Esophagus (tissue), 2 donors: Measurements from ENCODE around the gene CDC5L. TPM values are rescaled to one million over a fixed set of nuclear protein-coding genes. Genes with fewer than 3 reads are reported as not detected.
"Not testable (repeated sequence)": the region's sequence is repeated elsewhere in the genome, so short reads cannot be mapped to it uniquely, and the experiment has no call there.

Source experiments
- H3K27ac ChIP-seq, 2 donors: one replicate each; pipeline ENCODE4 v1.5.1; 2013; ENCODE audit warnings: low read depth in 2 of 2, mild to moderate bottlenecking in 2 of 2, inconsistent platforms in 1 of 2, low read length in 1 of 2, moderate library complexity in 1 of 2
- H3K27me3 ChIP-seq, 2 donors: one replicate each; pipeline ENCODE4 v1.6.1; 2013; ENCODE audit warnings: low read length in 2 of 2, control low read depth in 1 of 2, mild to moderate bottlenecking in 1 of 2; ENCODE audit not compliant: insufficient read depth in 2 of 2, control insufficient read depth in 1 of 2
- H3K36me3 ChIP-seq, 2 donors: one replicate each; pipeline ENCODE4 v1.6.1; 2013; ENCODE audit warnings: low read length in 1 of 2; ENCODE audit not compliant: control insufficient read depth in 2 of 2, insufficient read depth in 2 of 2
- H3K4me1 ChIP-seq, 2 donors: one replicate each; pipeline ENCODE4 v1.6.1; 2013; ENCODE audit warnings: low read length in 1 of 2; ENCODE audit not compliant: control insufficient read depth in 2 of 2, insufficient read depth in 2 of 2
- H3K4me3 ChIP-seq, 2 donors: one replicate each; pipeline ENCODE4 v1.5.1; 2013; ENCODE audit warnings: low read length in 2 of 2, mild to moderate bottlenecking in 2 of 2, low read depth in 1 of 2, moderate library complexity in 1 of 2
- H3K9me3 ChIP-seq, 2 donors: one replicate each; pipeline ENCODE4 v1.6.1; 2013; ENCODE audit warnings: mild to moderate bottlenecking in 2 of 2, low read depth in 1 of 2, low read length in 1 of 2, moderate library complexity in 1 of 2; ENCODE audit not compliant: control insufficient read depth in 2 of 2, insufficient read depth in 1 of 2
- WGBS, 2 donors: extraction: QIAGEN DNeasy Blood & Tissue Kit; methylation state at CpG; one replicate each; pipeline ENCODE4 v1.1.7; 2013; 5-methylcytosine and 5-hydroxymethylcytosine counted together
- polyA plus RNA-seq, 2 donors: library from polyadenylated mRNA; stranded (reverse); fragments of 200-250 nt; gene quantifications; one replicate each; pipeline ENCODE4 v1.2.3, GENCODE V29; 2013
- donor health status: healthy with polysubstance abuse.
- donor health status: Bipolar disorder and iron deficiency.

Gene CDC5L
- polyA plus RNA-seq, 2 donors = 4.6 to 7.8 TPM

DNA sequence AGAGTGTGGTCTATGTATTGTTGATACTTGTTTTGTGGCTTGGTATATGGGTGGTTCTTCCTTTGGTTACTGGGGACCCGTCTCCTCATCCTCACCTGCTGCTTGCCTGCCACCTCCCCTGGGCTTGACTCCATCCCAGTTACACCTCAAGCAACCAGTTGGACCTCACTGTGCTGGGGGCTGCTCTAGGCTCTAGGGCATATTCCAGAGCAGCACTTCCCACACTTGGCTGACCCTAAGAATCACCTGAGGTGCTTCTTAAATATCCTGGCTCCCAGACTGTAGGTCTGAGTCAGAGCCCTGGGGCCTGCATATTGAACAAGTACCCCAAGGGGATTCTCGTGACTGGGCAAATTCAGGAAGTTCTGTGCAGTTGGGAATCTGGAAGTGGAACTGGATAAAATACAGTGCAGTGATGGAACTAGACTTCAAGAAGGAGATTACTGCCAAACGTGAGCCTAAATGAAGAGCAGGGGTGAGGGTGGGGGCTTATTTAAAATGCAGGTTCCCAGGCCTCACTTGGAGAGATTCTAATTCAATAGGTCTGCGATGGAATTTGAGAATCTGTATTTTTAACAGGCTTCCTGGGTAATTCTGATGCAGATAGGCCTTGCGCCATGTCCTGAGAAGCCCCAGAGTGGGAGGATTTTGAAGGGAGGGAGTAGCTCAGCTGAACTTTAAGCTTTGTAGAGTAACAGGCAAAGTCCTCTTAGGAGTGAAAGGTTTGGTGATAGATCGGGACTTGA, 37.4 kb upstream of the CDC5L start:
- Histone ChIP-seq H3K36me3 (no peaks in the 10 kb centered on the region), H3K4me1 (no peaks in the 10 kb centered on the region), H3K9me3 (no peaks in the 10 kb centered on the region), H3K27ac (no peak overlapping the region), H3K4me3 (no peak overlapping the region), H3K27me3 (no peaks in the 10 kb centered on the region)
- WGBS, 2 donors = 67 to 75% methylated on average over 6 of the region's 6 CpGs

DNA sequence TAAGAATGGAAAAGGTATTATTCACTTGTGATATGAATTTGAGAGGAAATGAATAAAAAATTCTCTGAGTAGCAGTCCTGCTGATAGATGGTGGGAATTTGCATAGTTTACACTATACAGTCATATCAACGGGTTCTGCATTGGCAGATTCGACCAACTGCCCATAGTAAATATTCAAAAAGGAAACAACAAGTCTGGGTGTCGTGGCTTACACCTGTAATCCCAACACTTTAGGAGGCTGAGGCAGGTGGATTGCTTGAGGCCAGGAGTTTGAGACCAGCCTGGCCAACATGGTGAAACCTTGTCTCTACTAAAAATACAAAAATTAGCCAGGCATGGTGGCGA, 36.9 kb upstream of the CDC5L start:
- WGBS, 2 donors = 70 to 74% methylated on average over 4 of the region's 4 CpGs
- not testable (repeated sequence) for H3K27ac ChIP-seq, H3K36me3 ChIP-seq, H3K9me3 ChIP-seq, H3K27me3 ChIP-seq, H3K4me3 ChIP-seq, H3K4me1 ChIP-seq

DNA sequence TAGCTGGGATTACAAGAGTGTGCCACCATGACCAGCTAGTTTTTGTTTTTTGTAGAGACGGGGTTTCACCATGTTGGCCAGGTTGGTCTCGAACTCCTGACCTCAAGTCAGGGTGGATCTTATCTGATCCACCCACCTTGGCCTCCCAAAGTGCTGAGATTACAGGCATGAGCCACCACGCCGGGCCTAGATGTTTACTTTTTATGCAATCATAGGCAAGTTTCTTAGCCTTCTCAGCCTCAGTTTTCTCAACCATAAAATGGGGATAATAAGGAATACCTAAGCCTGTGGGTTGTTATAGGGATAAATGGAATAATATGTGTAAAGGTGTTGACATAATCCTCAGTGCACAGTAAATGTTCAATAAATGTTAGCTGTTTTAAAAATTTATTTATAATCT, 35.2 kb upstream of the CDC5L start:
- H3K4me3 ChIP-seq = no peak overlapping the region
- H3K27me3 ChIP-seq = no peaks in the 10 kb centered on the region
- H3K9me3 ChIP-seq = peaks cover 0 to 3% of the 10 kb centered on the region in 2 donors
- no peaks in the 10 kb centered on the region for H3K36me3 ChIP-seq
- whole genome bisulfite sequencing, 2 donors = 84 to 85% methylated on average over 4 of the region's 4 CpGs
- H3K27ac ChIP-seq = no peak overlapping the region
- H3K4me1 ChIP-seq = no peaks in the 10 kb centered on the region

DNA sequence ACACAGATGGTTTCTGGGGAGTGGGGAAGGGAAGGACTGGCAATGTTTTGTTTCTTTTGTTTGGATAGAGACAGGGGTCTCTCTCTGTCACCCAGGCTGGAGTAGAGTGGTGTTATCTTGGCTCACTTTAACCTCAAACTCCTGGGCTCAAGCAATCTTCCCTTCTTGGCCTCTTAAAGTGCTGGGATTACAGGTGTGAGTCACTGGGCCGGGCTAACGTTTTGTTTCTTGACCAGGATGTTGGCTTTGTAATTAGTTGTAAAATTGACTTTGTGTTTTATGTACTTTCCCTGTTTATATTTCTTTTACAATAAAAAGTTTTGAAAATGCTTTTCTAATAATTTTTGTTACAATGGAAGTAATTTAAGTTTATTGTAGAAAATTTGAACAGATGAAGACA, 34.2 kb upstream of the CDC5L start:
- Histone ChIP-seq H3K27ac (no peak overlapping the region), H3K9me3 (peaks cover 0 to 3% of the 10 kb centered on the region in 2 donors), H3K4me1 (no peaks in the 10 kb centered on the region), H3K36me3 (no peaks in the 10 kb centered on the region), H3K4me3 (no peak overlapping the region), H3K27me3 (no peaks in the 10 kb centered on the region)
- WGBS, 2 donors = 23 to 45% methylated on average over 2 of the region's 2 CpGs

DNA sequence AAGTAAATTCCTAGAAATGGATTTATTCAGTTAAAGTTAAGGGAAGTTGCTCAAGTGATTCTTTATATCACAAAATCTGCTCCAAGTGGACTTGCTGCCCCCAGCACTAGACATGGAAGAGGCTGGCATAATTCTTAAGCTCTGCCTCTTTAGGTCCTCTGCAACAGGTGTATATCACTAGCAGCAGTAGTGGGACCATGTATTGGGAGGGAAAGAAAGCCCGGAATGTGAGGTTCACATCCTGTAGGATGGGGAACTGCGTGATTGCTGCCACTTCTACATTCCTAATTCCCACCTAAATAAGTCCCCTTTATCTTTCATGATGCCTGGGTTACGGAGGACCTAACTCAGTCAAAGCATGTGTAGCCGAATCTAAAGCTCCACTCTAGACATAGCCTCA, 31.9 kb upstream of the CDC5L start:
- whole genome bisulfite sequencing, 2 donors = 82 to 88% methylated on average over 4 of the region's 4 CpGs
- H3K36me3 ChIP-seq = no peaks in the 10 kb centered on the region
- H3K4me1 ChIP-seq = no peaks in the 10 kb centered on the region
- H3K27me3 ChIP-seq = no peaks in the 10 kb centered on the region
- peaks cover 0 to 3% of the 10 kb centered on the region in 2 donors for H3K9me3 ChIP-seq
- H3K27ac ChIP-seq = no peak overlapping the region
- H3K4me3 ChIP-seq = no peak overlapping the region

DNA sequence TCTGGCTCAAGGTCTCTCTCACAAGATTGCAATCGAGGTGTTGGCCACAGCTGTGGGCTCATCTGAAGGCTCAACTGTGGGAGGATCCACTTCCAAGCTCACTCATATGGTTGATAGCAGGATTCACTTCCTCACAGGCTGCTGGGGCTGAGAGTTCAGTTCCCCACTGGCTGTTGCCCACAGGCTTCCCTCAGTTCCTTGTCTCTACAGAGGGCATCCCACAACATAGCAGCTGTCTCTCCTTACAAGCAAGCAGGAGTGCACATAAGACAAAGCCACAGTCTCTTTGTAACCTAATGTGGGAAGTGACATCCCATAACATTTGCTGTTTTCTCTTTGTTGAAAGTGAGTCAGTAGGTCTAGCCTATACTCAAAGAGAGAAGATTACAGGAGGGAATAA, 31.0 kb upstream of the CDC5L start:
- no peaks in the 10 kb centered on the region for H3K27me3 ChIP-seq
- H3K27ac ChIP-seq = no peak overlapping the region
- H3K36me3 ChIP-seq = no peaks in the 10 kb centered on the region
- no peak overlapping the region for H3K4me3 ChIP-seq
- H3K9me3 ChIP-seq = peaks cover 0 to 3% of the 10 kb centered on the region in 2 donors
- 53 to 73% methylated on average over 1 of the region's 1 CpG for WGBS, 2 donors
- no peaks in the 10 kb centered on the region for H3K4me1 ChIP-seq

DNA sequence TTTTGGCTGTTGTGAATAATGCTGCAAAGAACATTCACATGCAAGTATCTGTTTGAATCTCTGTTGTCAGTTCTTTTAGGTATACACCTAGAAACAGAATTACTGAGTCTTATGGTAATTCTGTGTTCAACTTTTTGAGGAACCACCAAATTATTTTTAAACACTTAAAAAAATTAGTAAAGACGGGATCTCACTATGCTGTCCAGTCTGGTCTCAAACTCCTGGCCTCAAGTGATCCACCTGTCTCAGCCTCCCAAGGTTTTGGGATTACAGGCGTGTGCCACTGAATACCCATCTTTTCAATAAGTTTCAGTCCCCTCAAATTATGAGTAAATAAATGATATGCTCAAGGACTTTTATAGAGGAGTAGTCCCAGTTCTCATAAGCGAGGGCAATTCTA, 27.5 kb upstream of the CDC5L start:
- no peaks in the 10 kb centered on the region for H3K4me1 ChIP-seq
- no peak overlapping the region for H3K4me3 ChIP-seq
- no peaks in the 10 kb centered on the region for H3K27me3 ChIP-seq
- no peaks in the 10 kb centered on the region for H3K36me3 ChIP-seq
- peaks cover 0 to 3% of the 10 kb centered on the region in 2 donors for H3K9me3 ChIP-seq
- 83 to 87% methylated on average over 3 of the region's 3 CpGs for WGBS, 2 donors
- no peak overlapping the region for H3K27ac ChIP-seq

DNA sequence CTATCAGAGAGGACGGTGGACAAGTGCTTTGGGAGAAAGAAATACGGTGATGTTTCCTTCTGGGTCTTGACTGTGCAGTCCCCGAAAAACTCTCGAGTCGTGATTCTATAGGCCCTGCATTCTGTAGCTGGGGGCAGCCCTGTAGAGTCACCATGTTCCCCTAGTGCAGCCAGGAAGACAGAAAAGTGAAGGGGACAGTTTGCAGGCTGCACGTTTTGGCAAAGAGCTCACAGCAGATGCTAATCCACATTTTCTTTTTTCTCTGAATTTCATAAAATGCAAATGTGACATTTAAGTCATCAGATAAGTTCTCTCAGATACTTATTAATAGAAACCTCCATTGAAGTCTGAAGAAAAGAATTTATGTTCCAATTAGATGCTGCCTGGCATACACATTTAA, 25.6 kb upstream of the CDC5L start:
- Histone ChIP-seq H3K4me3 (no peak overlapping the region), H3K27me3 (no peaks in the 10 kb centered on the region), H3K4me1 (no peaks in the 10 kb centered on the region), H3K36me3 (no peaks in the 10 kb centered on the region), H3K27ac (no peak overlapping the region), H3K9me3 (no peaks in the 10 kb centered on the region)
- 75 to 84% methylated on average over 6 of the region's 6 CpGs for WGBS, 2 donors

DNA sequence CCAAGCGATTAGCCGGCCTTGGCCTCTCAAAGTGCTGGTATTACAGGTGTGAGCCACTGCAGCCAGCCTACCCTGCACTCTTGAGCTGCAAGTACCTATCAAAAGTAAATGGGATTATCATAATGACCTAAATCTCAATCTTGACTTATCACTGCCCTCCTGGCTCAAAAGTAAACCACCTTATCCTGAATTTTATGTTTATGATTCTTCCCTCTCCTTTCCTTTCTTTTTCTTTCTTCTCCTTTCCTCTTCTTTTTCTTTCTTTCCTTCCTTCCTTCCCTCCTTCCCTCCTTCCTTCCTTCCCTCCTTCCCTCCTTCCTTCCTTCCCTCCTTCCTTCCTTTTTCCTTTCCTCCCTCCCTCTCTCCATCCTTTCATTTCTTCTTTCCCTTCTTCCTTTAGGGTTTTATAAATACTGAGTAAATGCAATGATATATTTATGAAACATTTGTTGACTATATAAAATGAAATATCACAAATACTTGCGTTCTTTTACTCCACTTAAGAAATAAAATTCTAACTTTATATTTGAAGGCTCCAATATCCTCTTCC, 24.1 kb upstream of the CDC5L start:
- no peaks in the 10 kb centered on the region for H3K36me3 ChIP-seq
- WGBS, 2 donors = 86 to 97% methylated on average over 3 of the region's 3 CpGs
- H3K4me3 ChIP-seq = no peak overlapping the region
- no peaks in the 10 kb centered on the region for H3K27me3 ChIP-seq
- H3K4me1 ChIP-seq = no peaks in the 10 kb centered on the region
- no peak overlapping the region for H3K27ac ChIP-seq
- H3K9me3 ChIP-seq = no peaks in the 10 kb centered on the region

DNA sequence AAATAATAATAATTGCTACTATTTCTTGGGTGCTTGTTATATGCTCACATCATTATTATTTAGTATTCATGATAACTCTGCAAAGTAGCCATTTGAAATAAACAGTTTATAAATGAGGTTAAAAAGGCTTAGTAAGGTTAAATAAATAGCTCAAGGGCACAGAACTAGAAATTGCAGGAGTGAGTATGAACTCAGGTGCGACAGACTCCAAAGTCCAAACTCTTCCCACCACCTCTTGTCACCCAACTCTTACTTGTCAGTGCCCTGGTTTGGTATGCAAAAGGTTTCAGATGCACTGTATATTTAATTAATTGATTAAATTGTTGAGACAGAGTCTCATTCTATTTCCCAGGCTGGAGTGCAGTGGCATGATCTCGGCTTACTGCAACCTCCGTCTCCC, 20.7 kb upstream of the CDC5L start:
- Histone ChIP-seq H3K4me1 (no peaks in the 10 kb centered on the region), H3K36me3 (no peaks in the 10 kb centered on the region), H3K27ac (no peak overlapping the region), H3K27me3 (no peaks in the 10 kb centered on the region), H3K9me3 (no peaks in the 10 kb centered on the region), H3K4me3 (no peak overlapping the region)
- 79 to 80% methylated on average over 3 of the region's 3 CpGs for WGBS, 2 donors
